ENCODE data around the gene FGF6.

Gene FGF6

DNA sequence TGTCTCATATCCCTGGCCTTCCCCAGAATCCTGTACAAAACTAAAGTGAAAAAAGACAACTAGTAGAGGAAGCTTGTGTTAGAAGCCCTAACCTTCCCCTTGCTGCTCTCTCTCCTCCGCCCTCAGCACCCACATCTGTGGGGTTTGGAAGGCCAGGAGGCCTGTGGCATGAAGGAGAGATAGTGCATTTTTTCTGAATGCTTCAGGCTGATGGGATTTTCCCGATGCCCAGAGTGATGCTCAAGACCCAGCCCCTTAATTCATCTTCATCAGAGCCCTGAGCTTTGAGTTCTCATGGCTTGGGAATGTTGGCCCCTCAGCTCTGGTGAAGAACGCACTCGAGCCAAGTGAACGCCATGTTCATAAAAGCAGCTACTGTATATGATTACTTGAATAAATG lies 5.9 kb downstream of the FGF6 start:
- no peak for DNase-seq (ENCODE audit: low read depth)
- no peak for TF ChIP-seq CTCF (IDR thresholded peaks at IDR 0.05; ENCODE audit: control insufficient read depth, extremely low read depth, insufficient read depth)
- H3K4me3 ChIP-seq (ENCODE audit: low read depth, low read length), result no peak overlapping the region

DNA sequence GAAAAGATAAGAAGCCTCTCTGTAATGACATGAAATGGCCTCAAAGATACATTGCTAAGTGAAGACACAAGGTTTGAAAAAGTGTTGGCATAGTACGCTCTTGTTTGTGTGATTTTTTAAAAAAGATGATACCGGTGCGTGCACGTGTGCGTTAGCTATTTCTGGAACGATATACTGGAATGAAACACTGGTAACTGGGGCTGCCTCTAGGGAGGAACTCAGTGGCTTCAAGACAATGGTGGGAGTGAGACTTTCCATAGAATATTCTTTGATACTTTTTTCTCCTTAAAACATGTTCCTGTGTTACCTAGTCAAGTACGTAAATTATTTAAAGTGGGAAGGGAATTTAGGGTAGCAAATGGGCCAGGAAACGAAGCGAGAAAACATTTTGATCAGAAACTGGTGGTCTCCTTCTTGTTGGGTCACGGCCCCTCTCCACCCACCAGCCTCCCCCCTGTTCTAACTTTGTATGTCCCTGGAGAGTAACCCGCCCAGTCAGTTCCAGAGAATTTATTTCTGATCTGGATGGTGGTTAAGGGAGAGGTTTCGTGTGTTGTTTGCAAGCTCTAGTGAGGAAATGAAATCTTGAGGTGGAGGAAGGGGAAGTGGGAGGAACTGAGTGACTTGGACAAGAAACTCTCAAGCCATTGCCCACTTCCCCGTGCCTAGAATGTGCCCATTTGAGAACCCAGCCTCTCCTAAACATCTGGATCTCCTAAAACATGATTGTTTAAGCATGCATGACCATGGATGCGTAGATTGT lies 6.6 kb downstream of the FGF6 start:
- no peak for TF ChIP-seq CTCF (IDR thresholded peaks at IDR 0.05; ENCODE audit: control insufficient read depth, extremely low read depth, insufficient read depth)
- DNase-seq (ENCODE audit: low read depth), result no peak
- no peak overlapping the region for H3K4me3 ChIP-seq (ENCODE audit: low read depth, low read length)

- TF ChIP-seq CTCF (IDR thresholded peaks at IDR 0.05; ENCODE audit: control insufficient read depth, extremely low read depth, insufficient read depth), result no peak
Observed at GRCh38 chr12:4435537-4435936, 10.1 kb downstream of the FGF6 start.

GRCh38 chr12:4434706-4435425 lies 10.7 kb downstream of the FGF6 start:
- no peak for DNase-seq (ENCODE audit: low read depth)
- no peak overlapping the region for H3K4me3 ChIP-seq (ENCODE audit: low read depth, low read length)

More at GRCh38 chr12:4435537-4435936, 10.1 kb downstream of the FGF6 start:
- no peak overlapping the region for H3K4me3 ChIP-seq (ENCODE audit: low read depth, low read length)
- no peak for DNase-seq (ENCODE audit: low read depth)

GRCh38 chr12:4434301-4434700 lies 11.3 kb downstream of the FGF6 start:
- H3K4me3 ChIP-seq (ENCODE audit: low read depth, low read length), result no peak overlapping the region
- DNase-seq (ENCODE audit: low read depth), result no peak
- TF ChIP-seq CTCF (IDR thresholded peaks at IDR 0.05; ENCODE audit: control insufficient read depth, extremely low read depth, insufficient read depth), result no peak

More at GRCh38 chr12:4434706-4435425, 10.7 kb downstream of the FGF6 start:
- no peak for TF ChIP-seq CTCF (IDR thresholded peaks at IDR 0.05; ENCODE audit: control insufficient read depth, extremely low read depth, insufficient read depth)

DNA sequence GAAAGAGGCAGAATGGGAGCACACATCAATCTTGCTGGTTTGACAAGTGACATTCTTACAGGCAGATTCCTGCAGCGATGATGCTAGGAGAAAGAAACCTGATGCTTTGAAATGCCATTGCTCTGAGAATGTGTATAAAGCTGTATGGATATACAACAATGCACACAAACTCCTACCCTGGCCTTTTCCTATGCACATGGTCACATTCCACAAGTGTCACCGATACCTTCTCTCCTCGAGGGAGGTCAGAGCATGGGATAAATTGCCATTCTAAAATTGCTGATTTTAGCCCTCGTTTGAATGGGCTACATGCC lies 11.9 kb downstream of the FGF6 start:
- TF ChIP-seq CTCF (IDR thresholded peaks at IDR 0.05; ENCODE audit: control insufficient read depth, extremely low read depth, insufficient read depth), result no peak
- H3K4me3 ChIP-seq (ENCODE audit: low read depth, low read length), result no peak overlapping the region
- DNase-seq (ENCODE audit: low read depth), result no peak

Measured in LNCaP clone FGC (cell line).